GM18520 (cell line): ENCODE data around the gene ANTXR2.

Source experiments
- ATAC-seq: cut with Tn5 transposase; IDR thresholded peaks from one replicate; pipeline ENCODE4 v1.9.1; 2021; ENCODE audit not compliant: unreplicated experiment

The ANTXR2 gene

DNA sequence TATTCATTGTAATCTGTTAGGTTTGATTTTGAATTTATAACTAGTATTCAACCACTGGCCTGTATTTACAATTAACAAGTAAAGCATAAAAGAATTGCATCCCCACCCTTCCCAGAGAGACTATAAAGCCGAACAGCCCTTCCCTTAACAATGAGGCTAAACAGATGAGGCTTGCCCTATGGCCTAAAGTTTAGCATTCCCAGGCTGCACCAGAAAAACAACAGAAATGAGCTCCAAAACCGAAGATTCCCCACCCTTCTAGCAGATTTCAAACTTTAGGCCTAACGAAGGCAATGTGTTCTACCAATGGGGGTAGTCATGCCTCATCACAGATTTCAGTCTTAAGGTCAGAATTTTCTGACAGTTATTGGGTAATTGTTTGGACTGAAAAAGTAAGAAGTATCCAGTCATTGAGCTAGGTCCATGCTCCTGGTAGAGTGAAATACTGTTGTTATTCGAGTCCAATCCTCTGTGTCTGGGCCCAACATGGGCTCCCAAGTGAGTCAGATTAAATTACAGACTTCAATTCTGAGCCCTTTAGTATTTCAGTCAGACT, 197.6 kb downstream of the ANTXR2 start:
- ATAC-seq, result no peak

DNA sequence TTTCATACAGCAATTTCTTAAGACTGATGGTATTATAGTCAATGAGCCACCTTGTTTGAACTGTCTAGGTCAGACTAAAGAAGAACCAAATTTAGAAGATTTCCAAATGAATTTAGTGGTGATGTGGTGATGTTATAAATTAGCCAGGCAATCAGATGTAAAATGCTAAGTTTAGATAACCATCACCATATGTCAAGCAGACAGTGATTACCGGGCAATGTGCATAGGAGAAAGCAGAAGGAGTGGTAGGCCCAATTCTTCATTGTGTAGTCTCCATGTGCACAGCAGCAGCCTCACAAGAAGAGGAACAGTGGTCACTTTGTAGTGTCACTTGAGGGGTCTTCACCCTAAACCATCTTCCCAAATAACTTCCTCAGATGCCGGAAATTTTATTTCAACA, 198.8 kb downstream of the ANTXR2 start:
- ATAC-seq, result no peak

DNA sequence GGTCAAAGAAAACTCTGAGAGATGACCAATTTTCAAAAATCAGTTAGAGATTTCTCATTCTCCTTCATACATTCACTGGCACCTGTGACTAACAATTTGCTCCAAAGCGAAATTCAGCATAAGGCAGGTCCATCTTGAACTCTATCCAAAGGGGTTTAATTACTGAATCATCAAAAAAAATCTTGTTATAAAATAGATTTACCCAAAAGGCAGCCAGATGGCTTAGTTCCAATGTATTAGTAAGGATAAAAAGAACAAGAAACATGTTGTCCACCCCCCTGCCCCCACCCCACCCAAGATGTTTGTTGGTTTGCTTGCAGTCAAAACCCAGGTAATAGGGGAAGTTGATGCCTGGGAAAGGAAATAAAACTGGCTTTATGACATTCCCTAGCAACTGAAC, 200.3 kb downstream of the ANTXR2 start:
- ATAC-seq, result no peak

DNA sequence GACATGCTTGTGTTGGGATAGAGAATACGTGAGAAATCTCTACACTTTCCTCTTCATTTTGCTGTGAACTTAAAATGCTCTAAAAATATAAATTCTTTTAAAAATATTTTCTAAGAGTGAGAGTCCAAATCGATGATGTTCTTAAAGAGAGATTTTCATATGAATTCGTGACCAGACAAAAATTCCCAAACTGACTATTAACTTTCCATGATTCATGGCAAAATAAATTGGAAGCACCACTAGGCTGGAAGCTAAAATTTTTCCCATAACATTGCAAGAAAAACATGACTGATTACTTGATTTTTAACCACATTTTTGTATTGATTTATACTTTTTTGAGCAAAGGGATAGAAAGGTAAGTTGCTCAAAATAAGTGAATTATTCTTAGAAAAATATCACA, 201.1 kb downstream of the ANTXR2 start:
- ATAC-seq, result no peak

DNA sequence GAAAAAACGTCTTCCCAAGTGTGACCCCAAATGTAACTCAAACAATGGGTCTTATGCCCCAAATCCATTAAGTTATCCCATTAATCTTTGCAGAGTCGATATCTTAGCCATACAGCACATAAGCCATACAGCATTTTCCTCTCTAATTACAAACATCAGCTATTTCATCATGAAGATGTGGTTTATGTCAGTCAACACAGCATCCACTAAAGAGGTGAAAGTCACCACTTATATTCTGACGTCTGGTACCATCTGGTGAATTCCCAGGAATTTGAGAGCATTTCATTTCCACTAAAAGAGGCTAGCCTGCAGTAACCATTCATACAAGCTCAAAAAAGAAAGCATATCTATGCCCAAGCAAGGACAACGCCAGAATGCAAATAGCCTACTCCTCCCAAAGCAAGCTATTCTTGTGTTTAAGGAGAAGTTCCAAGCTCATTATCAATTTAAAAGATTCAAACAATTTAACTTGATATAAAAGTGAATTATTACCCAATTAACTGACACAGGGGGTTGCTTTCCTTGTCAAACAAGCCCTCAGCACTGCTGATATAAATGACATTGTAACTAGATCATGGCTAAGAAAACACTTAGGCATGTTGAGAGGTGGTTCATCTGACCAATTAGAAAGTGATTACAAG, 203.3 kb downstream of the ANTXR2 start:
- ATAC-seq, result no peak

DNA sequence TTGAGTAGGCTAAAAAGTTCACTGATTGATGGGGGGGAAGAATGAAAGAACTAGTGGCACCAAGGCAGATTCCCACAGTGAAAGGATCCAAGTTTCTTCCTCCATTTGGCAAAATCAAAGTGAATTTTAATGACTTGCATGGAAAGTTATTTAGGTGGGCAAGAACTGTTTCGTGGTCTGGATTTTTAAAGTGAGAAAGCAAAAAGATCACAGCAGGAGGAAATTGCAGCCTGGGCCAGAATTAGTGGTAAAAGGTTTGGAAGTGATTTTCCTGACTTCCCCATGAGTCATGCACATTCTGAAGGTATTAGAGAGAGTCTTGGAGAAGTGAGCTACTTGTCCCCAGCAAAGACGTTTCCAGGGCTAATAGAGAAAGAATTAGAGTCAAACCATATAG, 207.8 kb downstream of the ANTXR2 start:
- no peak for ATAC-seq

DNA sequence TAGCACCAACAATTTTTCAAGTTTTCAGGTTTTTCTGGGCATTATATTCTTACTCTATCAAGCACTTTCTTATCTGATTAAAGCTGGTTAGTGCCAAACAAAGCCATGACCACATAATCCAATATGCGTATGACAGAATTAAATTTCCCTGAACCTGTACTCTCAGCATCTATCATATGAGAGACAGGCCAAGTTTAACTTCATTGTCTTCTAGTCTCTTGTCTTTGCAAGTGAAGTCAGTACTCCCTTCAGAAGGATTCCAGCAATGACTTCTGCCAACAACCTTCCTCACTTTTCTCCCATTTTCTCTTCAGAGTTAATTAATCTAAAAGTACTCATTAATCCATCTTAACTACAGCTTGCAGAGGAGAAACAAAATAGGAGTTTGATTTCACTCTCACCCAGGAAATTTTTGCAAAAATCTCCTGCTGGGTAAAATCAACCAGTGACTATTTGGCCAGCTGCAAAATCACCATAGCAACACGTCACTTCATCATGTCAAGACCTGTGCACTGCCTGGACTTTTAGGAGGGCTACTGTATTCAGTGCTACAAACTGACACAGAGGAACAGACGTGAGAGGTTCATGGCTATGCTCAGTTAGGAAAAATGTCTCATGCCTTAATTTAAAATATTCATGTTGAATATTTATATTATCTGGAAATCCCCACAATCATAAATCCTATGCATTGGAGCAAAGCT, 208.4 kb downstream of the ANTXR2 start:
- no peak for ATAC-seq

DNA sequence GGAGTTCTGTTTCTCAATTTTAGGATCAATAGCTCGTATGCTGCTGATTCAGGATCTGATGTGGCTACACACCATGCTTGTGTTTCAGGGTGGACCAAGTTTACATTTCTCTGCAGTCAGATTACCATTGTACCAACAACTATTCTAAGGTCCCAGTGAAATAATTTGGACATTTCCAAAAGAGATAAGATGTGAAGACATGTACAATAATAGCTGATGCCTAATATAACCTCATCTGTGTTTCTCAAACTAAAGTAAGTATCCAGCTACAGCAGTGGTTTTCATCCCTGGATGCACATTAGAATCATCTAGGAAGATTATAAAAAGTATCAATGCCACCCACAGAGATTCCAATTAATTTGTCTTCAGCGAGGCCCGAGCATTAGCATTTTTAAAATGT, 209.7 kb downstream of the ANTXR2 start:
- ATAC-seq, result no peak

DNA sequence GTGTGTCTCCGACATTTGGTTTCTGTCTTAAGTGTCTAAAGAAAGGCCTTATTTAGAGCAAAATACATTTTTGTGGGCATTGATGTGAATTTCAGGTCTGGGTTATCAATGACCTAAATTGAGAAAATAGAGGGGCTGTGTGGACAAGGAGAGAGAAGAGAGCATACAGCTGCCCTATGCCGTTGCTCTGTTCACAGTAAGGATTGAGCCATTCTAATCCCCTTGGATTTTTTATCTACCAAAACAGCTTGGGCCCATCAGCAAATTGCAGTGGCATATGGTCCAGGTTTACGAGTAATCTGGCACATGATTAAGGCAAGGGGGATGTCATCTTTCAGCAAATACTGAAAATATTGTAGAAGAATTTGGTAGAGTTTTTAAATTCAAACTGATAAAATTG, 210.2 kb downstream of the ANTXR2 start:
- no peak for ATAC-seq

DNA sequence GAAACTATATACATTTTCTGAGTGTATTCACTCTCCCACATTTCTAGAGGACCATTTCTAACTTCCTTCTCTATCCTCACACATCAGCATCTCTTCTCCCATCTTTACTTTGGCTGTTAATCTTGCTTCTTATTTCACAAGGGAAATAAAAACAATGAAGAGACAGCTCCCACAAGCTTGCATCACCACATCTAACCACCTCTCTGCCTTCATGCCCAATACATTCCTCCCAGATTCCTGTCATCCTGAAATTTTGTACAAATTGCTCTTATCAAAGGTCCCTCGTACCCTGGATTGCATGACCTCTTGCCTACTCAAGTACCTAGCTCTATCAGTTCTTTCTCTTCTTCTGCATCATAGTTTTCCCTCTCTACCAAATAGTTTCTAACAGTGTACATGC, 215.2 kb downstream of the ANTXR2 start:
- no peak for ATAC-seq

DNA sequence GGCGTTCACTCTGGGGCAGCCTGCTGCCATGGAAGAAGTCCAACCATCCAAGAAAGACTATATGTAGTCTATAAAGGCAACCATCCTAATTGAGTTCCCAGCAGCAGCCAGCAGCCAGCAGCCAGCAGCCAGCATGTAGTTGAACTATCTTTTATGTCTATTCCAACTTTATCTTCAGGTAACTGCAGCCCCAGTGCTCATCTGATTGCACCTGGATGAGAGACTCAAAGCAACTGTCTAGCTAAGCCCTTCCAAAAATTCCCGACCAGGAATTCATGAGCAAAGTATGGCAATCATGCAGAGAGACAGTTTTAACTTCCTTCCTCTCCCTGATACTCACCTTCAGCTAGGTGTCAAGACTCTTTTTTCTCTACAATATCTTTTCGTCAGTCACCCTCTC, 216.8 kb downstream of the ANTXR2 start:
- no peak for ATAC-seq

DNA sequence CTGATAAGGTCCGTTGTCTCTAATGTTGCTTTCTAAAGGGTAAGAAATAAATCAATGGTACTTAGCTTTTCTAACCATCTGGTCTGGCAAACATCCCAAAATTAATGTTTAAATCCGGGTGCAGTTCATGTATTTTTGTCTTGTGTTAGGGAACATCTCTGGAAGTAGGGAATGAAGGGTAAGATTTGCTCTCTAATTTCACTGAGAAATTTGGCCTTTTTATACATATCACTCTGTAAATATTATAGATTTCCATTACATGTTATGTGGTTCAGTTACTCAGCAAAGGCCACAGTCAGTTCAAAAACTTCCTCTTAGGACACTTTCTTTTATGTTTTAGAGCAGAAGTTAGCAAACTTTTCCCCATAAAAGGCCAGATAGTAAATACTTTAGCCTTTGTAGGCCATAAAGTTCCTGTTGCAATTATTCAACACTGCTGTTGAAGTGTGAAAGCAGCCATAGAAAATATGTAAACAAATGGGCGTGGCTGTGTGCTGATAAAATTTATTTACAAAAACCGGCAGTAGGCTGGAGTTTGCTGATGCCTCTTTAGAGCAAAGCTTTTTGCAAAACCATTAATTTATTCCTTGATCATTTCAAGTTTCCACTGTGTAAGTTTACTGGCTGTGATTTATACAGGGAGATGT, 218.1 kb downstream of the ANTXR2 start:
- no peak for ATAC-seq

DNA sequence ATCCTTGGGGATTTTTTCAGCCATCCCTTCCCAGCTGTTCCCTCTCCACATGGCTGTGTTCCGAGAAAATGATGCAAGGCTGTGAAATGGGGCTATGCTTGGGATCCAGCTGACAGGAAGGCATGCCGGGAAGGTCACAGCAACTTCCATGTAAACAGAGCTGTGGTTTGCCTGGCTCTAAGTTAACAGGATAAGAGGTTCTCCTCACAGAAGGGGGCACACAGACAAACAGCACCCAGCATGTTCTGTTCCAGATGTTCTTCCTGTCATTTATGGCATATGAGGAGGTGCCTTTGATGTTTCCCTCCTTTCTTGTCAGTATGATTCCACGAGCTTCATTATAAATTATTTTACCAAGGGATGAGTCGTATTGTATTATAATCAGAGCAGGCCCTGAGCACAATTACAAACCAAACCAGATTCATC, 220.7 kb downstream of the ANTXR2 start:
- no peak for ATAC-seq

DNA sequence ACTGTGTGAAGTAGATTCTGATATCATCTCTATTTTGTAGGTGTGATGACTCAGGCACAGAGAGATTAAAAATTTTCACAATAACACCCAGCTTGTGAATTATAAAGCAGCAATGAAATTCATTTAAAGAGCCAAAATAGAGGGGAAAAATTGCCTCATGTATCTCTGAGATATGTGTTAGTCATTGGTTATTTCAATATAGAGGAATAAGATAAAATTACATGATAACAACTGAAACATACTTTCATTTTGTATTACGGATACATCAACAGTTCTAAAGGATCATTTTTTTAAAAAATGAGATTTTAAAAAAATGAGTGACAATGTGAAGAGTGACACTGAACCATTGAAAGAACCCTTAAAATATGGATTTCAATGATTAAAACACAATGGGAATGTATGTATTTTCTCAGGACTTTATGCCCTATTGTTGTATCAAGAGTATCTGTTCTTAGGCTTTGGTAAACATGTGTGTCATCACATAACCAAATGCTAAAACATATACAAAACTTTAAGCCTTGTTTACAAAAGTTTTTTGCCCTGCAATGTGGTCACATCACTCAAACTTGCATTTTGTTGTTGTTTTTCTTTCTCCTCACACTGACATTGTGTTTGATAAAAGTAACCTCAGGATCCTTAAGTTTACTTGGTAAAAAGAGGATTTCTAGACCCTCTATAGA, 221.3 kb downstream of the ANTXR2 start:
- ATAC-seq, result no peak
